Measurements from ENCODE around the gene PAPPA.

The PAPPA gene, protein sequence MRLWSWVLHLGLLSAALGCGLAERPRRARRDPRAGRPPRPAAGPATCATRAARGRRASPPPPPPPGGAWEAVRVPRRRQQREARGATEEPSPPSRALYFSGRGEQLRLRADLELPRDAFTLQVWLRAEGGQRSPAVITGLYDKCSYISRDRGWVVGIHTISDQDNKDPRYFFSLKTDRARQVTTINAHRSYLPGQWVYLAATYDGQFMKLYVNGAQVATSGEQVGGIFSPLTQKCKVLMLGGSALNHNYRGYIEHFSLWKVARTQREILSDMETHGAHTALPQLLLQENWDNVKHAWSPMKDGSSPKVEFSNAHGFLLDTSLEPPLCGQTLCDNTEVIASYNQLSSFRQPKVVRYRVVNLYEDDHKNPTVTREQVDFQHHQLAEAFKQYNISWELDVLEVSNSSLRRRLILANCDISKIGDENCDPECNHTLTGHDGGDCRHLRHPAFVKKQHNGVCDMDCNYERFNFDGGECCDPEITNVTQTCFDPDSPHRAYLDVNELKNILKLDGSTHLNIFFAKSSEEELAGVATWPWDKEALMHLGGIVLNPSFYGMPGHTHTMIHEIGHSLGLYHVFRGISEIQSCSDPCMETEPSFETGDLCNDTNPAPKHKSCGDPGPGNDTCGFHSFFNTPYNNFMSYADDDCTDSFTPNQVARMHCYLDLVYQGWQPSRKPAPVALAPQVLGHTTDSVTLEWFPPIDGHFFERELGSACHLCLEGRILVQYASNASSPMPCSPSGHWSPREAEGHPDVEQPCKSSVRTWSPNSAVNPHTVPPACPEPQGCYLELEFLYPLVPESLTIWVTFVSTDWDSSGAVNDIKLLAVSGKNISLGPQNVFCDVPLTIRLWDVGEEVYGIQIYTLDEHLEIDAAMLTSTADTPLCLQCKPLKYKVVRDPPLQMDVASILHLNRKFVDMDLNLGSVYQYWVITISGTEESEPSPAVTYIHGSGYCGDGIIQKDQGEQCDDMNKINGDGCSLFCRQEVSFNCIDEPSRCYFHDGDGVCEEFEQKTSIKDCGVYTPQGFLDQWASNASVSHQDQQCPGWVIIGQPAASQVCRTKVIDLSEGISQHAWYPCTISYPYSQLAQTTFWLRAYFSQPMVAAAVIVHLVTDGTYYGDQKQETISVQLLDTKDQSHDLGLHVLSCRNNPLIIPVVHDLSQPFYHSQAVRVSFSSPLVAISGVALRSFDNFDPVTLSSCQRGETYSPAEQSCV (N-terminal part only)
- 0 to 0.26 (median 0) reads per million in 3 donors for total RNA-seq

DNA sequence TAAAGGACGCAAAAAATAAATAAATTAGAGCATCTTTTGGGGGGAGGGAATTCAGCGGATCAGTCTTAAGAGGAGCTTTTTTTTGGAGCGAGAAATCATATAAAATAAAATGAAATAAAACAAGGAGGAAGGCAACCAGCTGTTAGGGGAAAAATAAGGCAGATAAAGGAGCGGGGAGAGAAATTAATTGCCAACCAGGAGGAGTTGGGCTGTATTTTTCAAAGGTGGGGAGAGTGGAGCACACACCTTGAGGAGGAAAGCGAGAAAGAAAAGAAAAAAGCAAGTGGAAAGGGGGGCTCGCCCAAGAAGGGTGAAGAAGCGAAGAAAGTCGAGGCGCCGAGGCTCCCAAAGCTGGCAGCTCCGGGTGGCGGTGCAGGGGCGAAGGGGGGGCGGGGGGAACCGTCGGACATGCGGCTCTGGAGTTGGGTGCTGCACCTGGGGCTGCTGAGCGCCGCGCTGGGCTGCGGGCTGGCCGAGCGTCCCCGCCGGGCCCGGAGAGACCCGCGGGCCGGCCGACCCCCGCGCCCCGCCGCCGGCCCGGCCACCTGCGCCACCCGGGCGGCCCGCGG is at the start of gene PAPPA:
Gene PAPPA, plus strand, starts transcription at position 27 of the 569 bp plus-strand sequence. Its CDS starts 382 bp downstream, at position 409.
- no peak for DNase-seq
- Histone ChIP-seq H3K4me1 (ENCODE audit: control insufficient read depth, insufficient read depth, low read length, poor library complexity, severe bottlenecking) (no peaks in the 10 kb centered on the region), H3K27me3 (replicated peaks; ENCODE audit: control insufficient read depth, insufficient read depth, low read length, poor library complexity, severe bottlenecking) (peaks cover 18% of the 10 kb centered on the region), H3K36me3 (ENCODE audit: control insufficient read depth, insufficient read depth, low read length) (no peaks in the 10 kb centered on the region), H3K9me3 (ENCODE audit: control insufficient read depth, low read length) (no peaks in the 10 kb centered on the region), H3K27ac (ENCODE audit: insufficient read depth, low read length, poor library complexity, severe bottlenecking) (no peak within 1 kb of the TSS), H3K4me3 (ENCODE audit: insufficient read depth, low read depth, low read length, poor library complexity, severe bottlenecking) (no peak within 1 kb of the TSS)

DNA sequence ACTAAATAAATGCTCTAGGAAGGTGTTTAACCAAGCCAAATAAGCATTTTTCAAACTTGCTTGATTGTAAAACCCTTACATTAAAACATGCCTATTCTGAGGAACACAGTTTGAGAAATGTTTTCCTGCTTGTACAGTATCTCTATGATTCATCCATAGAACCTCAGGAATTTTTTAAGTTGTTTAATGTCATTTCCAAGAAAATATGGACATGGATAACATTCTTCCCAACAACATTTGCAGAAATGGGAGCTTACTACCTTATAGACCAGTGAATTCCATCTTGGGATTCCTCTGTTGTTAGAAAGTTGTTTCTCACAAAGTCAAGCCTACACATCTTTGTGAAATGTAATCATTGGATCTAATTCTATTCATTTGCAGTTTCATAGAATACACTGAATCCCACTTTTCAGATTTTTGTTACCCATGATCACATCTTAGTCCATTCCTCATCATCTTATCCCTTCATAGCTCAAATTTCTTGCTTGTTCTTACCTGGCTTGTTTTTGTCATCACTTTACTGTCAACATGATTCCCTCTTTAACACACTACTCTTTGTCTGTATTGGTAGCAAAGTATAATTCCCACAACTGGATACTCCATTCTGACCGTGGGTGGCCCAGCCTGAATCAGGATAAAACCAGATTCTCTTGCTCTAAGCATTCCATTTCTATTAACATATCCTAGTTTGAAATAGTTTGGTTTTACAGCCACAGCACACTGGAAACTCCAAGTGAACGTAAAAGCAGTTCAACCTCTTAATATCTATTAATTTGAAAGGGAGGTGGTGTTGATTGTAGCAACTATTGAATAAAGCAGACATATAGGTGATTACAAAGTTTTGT is 49.4 kb upstream of the PAPPA start:
- Histone ChIP-seq H3K4me1 (ENCODE audit: control insufficient read depth, insufficient read depth, low read length, poor library complexity, severe bottlenecking) (no peaks in the 10 kb centered on the region), H3K36me3 (ENCODE audit: control insufficient read depth, insufficient read depth, low read length) (no peaks in the 10 kb centered on the region), H3K4me3 (ENCODE audit: insufficient read depth, low read depth, low read length, poor library complexity, severe bottlenecking) (no peak overlapping the region), H3K27ac (ENCODE audit: insufficient read depth, low read length, poor library complexity, severe bottlenecking) (no peak overlapping the region), H3K27me3 (replicated peaks; ENCODE audit: control insufficient read depth, insufficient read depth, low read length, poor library complexity, severe bottlenecking) (no peaks in the 10 kb centered on the region), H3K9me3 (ENCODE audit: control insufficient read depth, low read length) (no peaks in the 10 kb centered on the region)
- DNase-seq = no peak

DNA sequence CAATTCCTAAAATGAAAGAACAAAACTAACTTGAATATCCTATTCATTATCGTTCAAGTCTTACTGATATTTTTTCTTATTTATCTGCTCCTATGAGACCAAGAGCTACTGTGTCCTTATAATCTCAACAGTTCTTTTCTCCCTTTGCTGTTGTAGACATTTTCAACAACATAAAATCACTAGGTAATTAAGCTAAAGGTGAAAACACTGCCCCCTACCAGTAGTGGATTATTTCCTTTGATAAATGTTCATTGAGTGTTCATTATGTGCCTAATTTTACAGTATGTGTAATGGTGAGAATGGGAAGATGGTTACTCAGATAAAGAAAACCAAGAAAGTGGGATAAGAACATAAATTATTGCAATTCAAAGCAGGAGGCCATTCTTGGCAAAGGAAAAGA is 41.4 kb upstream of the PAPPA start:
- no peaks in the 10 kb centered on the region for H3K27me3 ChIP-seq (replicated peaks; ENCODE audit: control insufficient read depth, insufficient read depth, low read length, poor library complexity, severe bottlenecking)
- no peak for DNase-seq
- no peak overlapping the region for H3K27ac ChIP-seq (ENCODE audit: insufficient read depth, low read length, poor library complexity, severe bottlenecking)
- H3K9me3 ChIP-seq (ENCODE audit: control insufficient read depth, low read length) = no peaks in the 10 kb centered on the region
- H3K36me3 ChIP-seq (ENCODE audit: control insufficient read depth, insufficient read depth, low read length) = no peaks in the 10 kb centered on the region
- H3K4me3 ChIP-seq (ENCODE audit: insufficient read depth, low read depth, low read length, poor library complexity, severe bottlenecking) = no peak overlapping the region
- no peaks in the 10 kb centered on the region for H3K4me1 ChIP-seq (ENCODE audit: control insufficient read depth, insufficient read depth, low read length, poor library complexity, severe bottlenecking)

DNA sequence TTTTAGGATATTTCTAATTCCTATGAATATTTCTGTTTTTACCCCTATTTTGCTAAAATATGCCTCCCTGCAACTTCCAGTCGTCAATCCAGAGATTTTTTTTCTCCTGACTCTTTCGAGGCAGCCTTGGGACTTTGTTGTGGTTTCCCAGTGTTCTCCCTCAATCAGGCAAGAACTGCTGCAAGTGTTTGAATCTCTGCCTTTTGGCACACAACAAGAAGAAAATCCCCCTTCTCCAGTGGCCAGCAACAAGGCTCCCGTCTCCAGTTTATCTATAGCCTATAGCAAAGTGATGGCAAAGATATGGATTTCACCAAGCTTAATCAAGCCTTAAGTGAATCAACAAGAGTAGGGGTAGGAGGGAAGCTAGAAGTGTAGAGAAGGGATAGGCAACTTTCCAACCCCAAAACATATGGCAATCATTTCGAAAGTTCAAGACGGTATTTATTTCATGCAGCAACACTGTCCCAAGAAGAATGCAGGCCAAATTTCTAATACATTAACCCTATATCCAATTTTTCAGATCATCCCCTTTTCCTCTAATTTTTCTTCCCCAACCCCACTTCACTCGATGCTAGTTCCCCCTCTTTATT is 37.7 kb upstream of the PAPPA start:
- no peak overlapping the region for H3K4me3 ChIP-seq (ENCODE audit: insufficient read depth, low read depth, low read length, poor library complexity, severe bottlenecking)
- no peaks in the 10 kb centered on the region for H3K27me3 ChIP-seq (replicated peaks; ENCODE audit: control insufficient read depth, insufficient read depth, low read length, poor library complexity, severe bottlenecking)
- DNase-seq = no peak

DNA sequence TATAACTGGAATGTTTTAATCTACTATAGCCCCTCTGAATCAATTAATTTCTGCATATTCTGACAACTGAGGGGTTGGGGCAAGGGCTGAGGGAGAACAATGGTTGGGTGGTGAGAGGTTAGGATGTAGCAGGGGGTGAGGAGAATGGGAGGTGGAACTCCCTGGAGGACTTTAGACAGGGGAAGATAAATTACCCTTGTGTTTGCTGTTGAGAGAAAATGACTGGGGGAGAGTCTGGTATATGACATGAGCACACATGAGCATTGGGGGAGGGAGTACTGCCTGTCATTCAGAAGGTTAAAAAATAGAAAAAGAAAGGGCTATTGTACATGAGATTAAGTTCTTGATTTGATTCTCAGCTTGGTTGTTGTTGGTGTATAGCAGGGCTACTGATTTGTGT is 37.2 kb upstream of the PAPPA start:
- no peak overlapping the region for H3K27ac ChIP-seq (ENCODE audit: insufficient read depth, low read length, poor library complexity, severe bottlenecking)
- H3K4me1 ChIP-seq (ENCODE audit: control insufficient read depth, insufficient read depth, low read length, poor library complexity, severe bottlenecking) = no peaks in the 10 kb centered on the region
- H3K4me3 ChIP-seq (ENCODE audit: insufficient read depth, low read depth, low read length, poor library complexity, severe bottlenecking) = no peak overlapping the region
- no peaks in the 10 kb centered on the region for H3K36me3 ChIP-seq (ENCODE audit: control insufficient read depth, insufficient read depth, low read length)
- no peaks in the 10 kb centered on the region for H3K9me3 ChIP-seq (ENCODE audit: control insufficient read depth, low read length)
- no peaks in the 10 kb centered on the region for H3K27me3 ChIP-seq (replicated peaks; ENCODE audit: control insufficient read depth, insufficient read depth, low read length, poor library complexity, severe bottlenecking)
- no peak for DNase-seq

More for the DNA sequence above, 37.7 kb upstream of the PAPPA start:
- no peaks in the 10 kb centered on the region for H3K36me3 ChIP-seq (ENCODE audit: control insufficient read depth, insufficient read depth, low read length)
- no peaks in the 10 kb centered on the region for H3K9me3 ChIP-seq (ENCODE audit: control insufficient read depth, low read length)
- no peak overlapping the region for H3K27ac ChIP-seq (ENCODE audit: insufficient read depth, low read length, poor library complexity, severe bottlenecking)
- no peaks in the 10 kb centered on the region for H3K4me1 ChIP-seq (ENCODE audit: control insufficient read depth, insufficient read depth, low read length, poor library complexity, severe bottlenecking)

DNA sequence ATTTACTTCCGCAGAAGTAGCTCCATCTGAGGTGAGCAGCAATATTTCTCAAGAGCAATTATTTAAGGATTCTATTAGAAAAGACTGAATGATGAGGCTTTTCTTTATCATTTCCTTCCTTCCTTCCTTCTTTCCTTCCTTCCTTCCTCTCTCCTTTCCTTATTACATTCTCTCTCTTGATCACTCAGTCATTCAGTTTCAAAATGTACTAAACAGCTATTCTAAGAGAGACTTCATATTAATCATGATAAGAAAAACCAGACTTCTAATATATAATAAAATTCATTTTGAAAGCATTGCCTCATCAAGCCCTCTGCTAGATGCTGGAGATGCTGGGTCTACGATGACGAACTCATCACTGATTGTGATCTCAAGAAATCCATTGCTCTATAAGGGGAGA is 30.4 kb upstream of the PAPPA start:
- Histone ChIP-seq H3K4me3 (ENCODE audit: insufficient read depth, low read depth, low read length, poor library complexity, severe bottlenecking) (no peak overlapping the region), H3K27ac (ENCODE audit: insufficient read depth, low read length, poor library complexity, severe bottlenecking) (no peak overlapping the region), H3K36me3 (ENCODE audit: control insufficient read depth, insufficient read depth, low read length) (no peaks in the 10 kb centered on the region), H3K27me3 (replicated peaks; ENCODE audit: control insufficient read depth, insufficient read depth, low read length, poor library complexity, severe bottlenecking) (no peaks in the 10 kb centered on the region), H3K9me3 (ENCODE audit: control insufficient read depth, low read length) (no peaks in the 10 kb centered on the region), H3K4me1 (ENCODE audit: control insufficient read depth, insufficient read depth, low read length, poor library complexity, severe bottlenecking) (no peaks in the 10 kb centered on the region)
- DNase-seq = no peak

DNA sequence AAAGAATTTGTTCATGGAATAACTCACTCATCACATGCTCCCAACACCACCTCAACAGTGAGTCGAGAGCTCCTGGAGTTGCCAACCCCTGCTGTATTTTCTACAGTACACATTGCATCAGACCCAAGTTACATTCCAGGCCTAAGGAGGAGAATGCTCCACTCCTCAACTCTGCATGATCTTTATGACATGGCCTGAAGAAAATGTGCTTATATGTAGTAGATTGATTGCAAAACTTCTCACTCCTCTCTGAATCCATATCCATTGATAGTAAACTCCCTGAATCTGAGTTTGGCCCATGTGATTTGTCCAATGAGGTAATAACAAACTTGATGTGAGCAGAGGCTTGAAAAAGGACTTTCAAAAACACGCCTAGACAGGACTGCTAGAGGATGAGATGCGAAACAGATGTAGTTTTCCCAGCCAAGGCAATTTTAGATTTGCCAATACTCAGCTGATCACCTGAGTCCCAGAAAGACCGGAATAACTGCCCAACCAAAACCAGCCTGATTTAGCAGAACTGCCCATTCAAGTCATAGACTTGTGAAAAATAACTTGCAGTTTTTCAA is 29.0 kb upstream of the PAPPA start:
- no peaks in the 10 kb centered on the region for H3K4me1 ChIP-seq (ENCODE audit: control insufficient read depth, insufficient read depth, low read length, poor library complexity, severe bottlenecking)
- no peak overlapping the region for H3K4me3 ChIP-seq (ENCODE audit: insufficient read depth, low read depth, low read length, poor library complexity, severe bottlenecking)
- H3K27me3 ChIP-seq (replicated peaks; ENCODE audit: control insufficient read depth, insufficient read depth, low read length, poor library complexity, severe bottlenecking) = no peaks in the 10 kb centered on the region
- H3K27ac ChIP-seq (ENCODE audit: insufficient read depth, low read length, poor library complexity, severe bottlenecking) = no peak overlapping the region
- DNase-seq = no peak
- H3K36me3 ChIP-seq (ENCODE audit: control insufficient read depth, insufficient read depth, low read length) = no peaks in the 10 kb centered on the region
- H3K9me3 ChIP-seq (ENCODE audit: control insufficient read depth, low read length) = no peaks in the 10 kb centered on the region

DNA sequence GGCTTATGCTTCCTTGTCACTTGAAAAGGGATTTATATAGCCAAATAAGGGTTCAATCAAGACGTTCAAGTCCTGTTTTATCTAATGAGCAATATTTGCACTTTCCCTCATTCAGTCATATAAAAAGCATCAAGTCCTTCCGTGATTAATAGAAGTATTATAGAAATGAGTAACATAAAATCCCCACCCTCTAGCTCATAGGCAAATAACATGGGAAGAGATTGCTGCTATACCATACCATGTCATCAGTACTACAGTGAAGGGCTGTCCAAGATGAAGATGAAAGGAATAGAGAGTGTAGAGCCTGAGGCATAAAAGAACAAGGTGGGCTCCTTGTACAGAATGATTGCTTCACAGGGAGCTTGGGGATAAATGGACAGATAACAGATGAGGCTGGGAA is 20.4 kb upstream of the PAPPA start:
- H3K9me3 ChIP-seq (ENCODE audit: control insufficient read depth, low read length) = no peaks in the 10 kb centered on the region

More for the DNA sequence above, 20.4 kb upstream of the PAPPA start:
- Histone ChIP-seq H3K4me1 (ENCODE audit: control insufficient read depth, insufficient read depth, low read length, poor library complexity, severe bottlenecking) (no peaks in the 10 kb centered on the region), H3K4me3 (ENCODE audit: insufficient read depth, low read depth, low read length, poor library complexity, severe bottlenecking) (no peak overlapping the region), H3K36me3 (ENCODE audit: control insufficient read depth, insufficient read depth, low read length) (no peaks in the 10 kb centered on the region), H3K27me3 (replicated peaks; ENCODE audit: control insufficient read depth, insufficient read depth, low read length, poor library complexity, severe bottlenecking) (no peaks in the 10 kb centered on the region), H3K27ac (ENCODE audit: insufficient read depth, low read length, poor library complexity, severe bottlenecking) (no peak overlapping the region)
- DNase-seq = no peak

All from effector memory CD4-positive, alpha-beta T cell (primary cell).